WI38 (cell line): ENCODE data around the gene TYRP1.
"Not testable (repeated sequence)": the region's sequence is repeated elsewhere in the genome, so short reads cannot be mapped to it uniquely, and the experiment has no call there.

Experiments used
- H3K4me3 ChIP-seq: 2 replicates; pipeline ENCODE4 v1.5.1; 2011; ENCODE audit warnings: low read depth, mild to moderate bottlenecking, control low read depth, low read length
- TF ChIP-seq, protein P1 (sequence below): IDR thresholded peaks from 2 replicates; pipeline ENCODE4 v1.5.1; 2012; ENCODE audit warnings: low read depth, mild to moderate bottlenecking, control low read depth, low read length

The TYRP1 gene

DNA sequence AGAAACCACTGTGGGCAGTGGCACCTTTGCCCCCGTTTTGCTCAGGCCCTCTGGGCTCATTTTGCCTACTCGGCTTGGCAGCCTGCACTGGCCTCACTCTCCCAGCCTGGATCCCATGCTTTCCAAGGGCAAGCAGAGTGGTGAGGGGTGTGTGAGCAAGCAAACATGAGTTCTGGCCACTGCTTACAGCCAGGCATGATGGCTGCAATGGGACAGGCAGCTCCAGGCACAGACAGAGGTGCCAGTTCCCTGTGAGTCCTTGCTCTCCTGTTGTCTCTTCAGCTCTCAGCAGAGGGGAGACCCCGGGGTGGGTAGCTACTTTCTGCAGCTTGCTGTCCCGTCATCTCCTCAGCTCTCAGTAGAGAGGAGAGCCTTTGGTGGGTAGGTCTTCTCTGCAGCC is 35.2 kb upstream of the TYRP1 start:
- TF ChIP-seq, protein P1, sequence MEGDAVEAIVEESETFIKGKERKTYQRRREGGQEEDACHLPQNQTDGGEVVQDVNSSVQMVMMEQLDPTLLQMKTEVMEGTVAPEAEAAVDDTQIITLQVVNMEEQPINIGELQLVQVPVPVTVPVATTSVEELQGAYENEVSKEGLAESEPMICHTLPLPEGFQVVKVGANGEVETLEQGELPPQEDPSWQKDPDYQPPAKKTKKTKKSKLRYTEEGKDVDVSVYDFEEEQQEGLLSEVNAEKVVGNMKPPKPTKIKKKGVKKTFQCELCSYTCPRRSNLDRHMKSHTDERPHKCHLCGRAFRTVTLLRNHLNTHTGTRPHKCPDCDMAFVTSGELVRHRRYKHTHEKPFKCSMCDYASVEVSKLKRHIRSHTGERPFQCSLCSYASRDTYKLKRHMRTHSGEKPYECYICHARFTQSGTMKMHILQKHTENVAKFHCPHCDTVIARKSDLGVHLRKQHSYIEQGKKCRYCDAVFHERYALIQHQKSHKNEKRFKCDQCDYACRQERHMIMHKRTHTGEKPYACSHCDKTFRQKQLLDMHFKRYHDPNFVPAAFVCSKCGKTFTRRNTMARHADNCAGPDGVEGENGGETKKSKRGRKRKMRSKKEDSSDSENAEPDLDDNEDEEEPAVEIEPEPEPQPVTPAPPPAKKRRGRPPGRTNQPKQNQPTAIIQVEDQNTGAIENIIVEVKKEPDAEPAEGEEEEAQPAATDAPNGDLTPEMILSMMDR, result no peak
- H3K4me3 ChIP-seq, result no peak overlapping the region

DNA sequence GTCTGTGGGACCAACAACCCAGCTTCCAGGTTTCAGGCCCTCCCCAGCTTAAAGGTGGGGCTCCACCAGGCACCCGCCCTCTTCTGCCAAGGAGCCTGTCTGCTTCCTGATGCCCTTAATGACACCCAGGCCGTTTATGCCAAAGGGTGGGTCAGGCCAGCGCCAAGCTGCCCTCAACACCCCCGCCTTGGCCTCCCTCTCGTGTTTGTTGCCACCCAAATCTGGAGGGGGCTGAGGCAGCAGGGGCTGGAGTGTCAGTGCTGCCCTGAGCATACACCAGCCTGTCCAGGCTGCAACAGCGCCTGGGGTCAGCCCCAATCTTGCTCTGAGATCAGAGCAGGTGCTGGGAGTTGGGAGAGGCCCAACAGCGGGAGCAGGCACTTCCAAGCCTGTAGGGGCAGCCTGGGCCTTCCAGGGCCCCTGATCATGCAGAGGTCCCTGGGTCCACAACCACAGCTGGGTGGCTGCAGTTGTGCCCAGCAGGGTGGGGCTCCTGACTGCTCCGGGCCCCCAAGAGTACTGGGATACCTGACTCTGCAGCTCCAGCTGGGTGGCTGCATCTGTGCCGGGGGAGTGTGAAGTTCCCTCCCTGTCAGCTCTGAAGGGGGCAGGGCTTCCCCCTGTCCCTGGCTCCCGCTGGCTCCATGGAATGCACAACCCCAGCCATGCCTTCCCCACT is 34.5 kb upstream of the TYRP1 start:
- TF ChIP-seq, protein P1, result no peak
- no peak overlapping the region for H3K4me3 ChIP-seq

DNA sequence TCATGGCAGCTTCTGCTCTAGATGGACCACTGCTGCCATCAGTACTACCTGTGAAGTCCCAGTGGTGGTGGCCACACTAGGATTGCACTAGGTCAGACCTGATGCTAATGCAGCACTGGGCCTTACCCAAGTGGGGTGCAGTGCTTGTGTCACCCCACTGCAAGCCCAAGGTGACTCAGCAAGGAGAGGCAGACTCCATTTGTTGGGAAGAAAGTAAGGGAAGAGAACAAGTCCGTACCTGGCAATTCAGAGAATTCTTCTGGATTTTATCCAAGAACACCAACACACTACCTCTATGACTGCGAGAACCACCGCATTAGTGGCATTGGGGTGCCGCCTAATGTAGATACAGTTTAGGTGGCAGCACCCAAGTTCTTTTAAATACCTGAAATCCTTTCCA is 34.0 kb upstream of the TYRP1 start:
- no peak overlapping the region for H3K4me3 ChIP-seq
- TF ChIP-seq, protein P1, result no peak

DNA sequence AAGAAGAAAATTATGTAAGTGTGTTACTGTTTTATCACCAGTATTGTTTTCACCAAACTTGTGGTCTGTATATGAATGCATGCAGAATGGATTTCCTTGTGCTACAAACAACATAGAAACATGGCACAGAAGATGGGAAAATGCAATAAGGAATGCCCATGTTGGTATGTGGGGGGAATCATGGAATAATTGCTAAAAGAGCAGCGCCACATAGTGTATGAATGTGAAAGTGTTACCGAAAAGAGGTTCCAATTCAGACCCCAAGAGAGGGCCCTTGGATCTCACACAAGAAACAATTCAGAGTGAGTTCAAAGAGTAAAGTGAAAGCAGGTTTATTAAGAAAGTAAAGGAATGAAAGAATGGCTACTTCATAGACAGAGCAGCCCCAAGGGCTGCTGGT is 26.4 kb upstream of the TYRP1 start:
- TF ChIP-seq, protein P1, result no peak

DNA sequence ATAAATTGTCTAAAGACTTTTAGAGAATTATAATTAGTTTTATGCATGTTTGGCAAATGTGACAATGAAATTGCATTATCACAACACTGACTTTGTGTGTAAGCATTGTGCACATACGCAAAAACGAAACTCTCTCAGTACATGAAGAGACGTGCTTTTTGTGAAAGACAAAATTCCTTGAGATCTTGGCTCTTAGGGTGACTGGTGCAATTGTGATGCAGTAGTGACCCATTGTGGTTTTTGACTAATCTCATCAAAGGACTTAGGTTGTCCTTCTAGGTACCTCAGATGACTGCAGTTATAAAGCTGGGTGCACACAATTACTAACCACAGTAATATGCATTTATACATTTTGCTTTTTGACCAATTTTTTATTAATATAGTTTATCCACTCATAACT is 25.3 kb upstream of the TYRP1 start:
- TF ChIP-seq, protein P1, result no peak
- H3K4me3 ChIP-seq, result no peak overlapping the region

More for the DNA sequence above, 26.4 kb upstream of the TYRP1 start:
- H3K4me3 ChIP-seq, result no peak overlapping the region

DNA sequence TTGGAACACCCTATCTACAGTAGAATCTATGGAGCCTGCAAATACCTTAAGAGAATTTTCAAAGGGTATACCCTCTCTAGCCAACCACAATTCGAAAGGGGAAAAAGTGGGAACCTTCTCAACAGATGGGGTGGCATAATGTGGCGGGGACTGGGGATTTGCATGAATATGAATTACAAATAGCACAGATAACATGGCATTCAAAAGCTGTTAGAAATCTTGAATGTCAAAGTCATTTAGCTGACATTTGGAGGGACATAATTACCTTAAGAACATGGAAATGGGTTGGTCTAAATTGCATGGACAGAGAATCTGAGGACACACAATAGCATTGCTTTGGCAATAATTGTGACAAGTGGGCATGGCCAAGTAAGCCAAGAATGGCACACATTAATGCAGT is 23.2 kb upstream of the TYRP1 start:
- TF ChIP-seq, protein P1, result no peak

DNA sequence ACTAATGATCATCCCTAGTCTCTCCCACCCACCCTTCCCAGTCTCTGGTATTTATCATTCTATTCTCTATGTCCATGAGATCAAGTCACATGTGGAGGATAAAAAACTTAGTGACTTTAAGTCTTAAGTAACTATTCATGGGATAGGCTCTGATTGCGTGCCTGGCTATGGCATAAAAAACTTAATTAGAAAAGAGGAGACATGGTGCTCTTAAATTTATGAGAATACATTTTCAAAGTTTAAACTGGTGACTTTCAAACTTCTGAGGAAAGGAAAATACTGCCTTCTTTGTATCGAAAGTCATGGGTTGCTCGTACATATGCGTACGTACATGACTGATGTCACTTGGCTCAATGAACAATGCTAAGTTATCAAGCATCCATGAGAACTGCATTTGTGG is 18.2 kb upstream of the TYRP1 start:
- TF ChIP-seq, protein P1, result no peak
- H3K4me3 ChIP-seq, result no peak overlapping the region

More for the DNA sequence above, 23.2 kb upstream of the TYRP1 start:
- no peak overlapping the region for H3K4me3 ChIP-seq

DNA sequence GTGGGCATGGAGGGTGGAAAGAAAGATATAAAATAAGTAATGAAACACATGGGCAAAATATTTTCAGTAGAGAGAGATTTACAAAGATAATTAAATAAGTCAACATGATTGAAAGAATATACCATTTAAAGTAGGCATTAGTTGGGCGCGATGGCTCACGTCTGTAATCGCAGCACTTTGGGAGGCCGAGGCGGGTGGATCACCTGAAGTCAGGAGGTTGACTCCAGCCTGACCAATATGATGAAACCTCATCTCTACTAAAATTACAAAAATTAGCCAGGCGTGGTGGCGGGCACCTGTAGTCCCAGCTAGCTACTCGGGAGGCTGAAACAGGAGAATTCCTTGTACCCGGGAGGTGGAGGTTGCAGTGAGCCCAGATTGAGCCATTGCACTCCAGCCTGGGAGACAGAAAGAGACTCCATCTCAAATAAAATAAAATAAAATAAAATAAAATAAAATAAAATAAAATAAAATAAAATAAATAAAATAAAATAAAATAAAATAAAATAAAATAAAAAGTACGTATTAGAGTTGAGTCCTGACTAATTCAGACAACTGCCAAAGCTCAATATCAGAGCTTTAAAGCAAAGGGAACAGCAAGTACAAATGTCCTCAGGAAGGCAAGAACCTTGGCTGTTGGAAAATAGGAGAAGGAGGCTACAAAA is 15.6 kb upstream of the TYRP1 start:
- H3K4me3 ChIP-seq, result not testable (repeated sequence)
